Lower leg skin (tissue), 3 donors: ENCODE data around the gene TMC7.

Source experiments
- POLR2A ChIP-seq, 2 donors: fragments of 450-650 bp; IDR thresholded peaks; one replicate each; pipeline ENCODE4 v1.6.1; 2016 to 2017; ENCODE audit warnings: antibody characterized with exemption in 2 of 2, mild to moderate bottlenecking in 1 of 2, moderate library complexity in 1 of 2
- TF ChIP-seq, protein P1 (sequence below), 3 donors: fragments of 450-650 bp; IDR thresholded peaks; one replicate each; pipeline ENCODE4 v1.5.1; 2016; ENCODE audit warnings: antibody characterized with exemption in 3 of 3, mild to moderate bottlenecking in 3 of 3, moderate library complexity in 2 of 3

DNA sequence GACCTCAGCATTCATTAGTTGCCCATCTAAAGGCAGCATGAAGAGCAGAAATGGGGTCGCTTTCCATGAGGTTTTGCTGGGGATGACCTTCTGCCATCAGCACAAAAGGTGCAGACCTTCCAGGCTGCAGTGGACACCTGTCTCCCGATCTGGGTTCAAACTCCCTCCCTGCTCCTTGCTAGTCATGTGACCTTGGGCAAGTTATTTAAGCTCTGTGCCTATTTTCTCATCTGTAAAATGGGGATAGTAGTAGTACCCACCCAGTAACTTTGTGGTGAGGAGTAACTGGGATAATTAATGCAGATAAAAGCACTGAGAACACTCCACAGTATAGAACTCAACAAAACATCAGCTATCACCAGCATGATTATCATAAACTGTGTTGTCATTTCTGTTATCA is 62.3 kb downstream of the TMC7 start:
- TF ChIP-seq, protein P1, sequence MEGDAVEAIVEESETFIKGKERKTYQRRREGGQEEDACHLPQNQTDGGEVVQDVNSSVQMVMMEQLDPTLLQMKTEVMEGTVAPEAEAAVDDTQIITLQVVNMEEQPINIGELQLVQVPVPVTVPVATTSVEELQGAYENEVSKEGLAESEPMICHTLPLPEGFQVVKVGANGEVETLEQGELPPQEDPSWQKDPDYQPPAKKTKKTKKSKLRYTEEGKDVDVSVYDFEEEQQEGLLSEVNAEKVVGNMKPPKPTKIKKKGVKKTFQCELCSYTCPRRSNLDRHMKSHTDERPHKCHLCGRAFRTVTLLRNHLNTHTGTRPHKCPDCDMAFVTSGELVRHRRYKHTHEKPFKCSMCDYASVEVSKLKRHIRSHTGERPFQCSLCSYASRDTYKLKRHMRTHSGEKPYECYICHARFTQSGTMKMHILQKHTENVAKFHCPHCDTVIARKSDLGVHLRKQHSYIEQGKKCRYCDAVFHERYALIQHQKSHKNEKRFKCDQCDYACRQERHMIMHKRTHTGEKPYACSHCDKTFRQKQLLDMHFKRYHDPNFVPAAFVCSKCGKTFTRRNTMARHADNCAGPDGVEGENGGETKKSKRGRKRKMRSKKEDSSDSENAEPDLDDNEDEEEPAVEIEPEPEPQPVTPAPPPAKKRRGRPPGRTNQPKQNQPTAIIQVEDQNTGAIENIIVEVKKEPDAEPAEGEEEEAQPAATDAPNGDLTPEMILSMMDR (IDR thresholded peaks at IDR 0.05) = no peak
- no peak for TF ChIP-seq POLR2A (IDR thresholded peaks at IDR 0.05)
